ENCODE data around the gene TLR9.

TLR9 gene

DNA sequence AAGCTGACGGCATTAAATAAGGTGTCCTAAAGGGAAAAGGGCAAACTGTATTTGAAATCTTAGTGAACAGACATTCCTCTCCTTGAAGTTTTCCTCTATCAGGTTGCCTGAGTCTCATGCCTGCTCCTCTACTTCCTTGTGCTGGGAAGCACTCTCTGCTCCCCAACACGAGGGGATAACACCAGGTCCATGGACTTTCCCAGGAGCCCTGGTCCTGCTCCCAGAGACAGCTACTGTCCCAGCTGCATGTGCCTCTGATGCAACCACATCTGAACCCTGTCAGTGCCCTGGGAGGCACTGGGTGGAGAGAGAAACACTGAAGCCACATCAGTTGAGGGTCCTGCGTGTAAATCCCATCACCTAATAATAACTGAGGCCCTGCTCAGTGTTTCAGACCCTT lies 7.4 kb downstream of the TLR9 start:
- H3K4me3 ChIP-seq (ENCODE audit: low read depth, low read length): no peak overlapping the region

DNA sequence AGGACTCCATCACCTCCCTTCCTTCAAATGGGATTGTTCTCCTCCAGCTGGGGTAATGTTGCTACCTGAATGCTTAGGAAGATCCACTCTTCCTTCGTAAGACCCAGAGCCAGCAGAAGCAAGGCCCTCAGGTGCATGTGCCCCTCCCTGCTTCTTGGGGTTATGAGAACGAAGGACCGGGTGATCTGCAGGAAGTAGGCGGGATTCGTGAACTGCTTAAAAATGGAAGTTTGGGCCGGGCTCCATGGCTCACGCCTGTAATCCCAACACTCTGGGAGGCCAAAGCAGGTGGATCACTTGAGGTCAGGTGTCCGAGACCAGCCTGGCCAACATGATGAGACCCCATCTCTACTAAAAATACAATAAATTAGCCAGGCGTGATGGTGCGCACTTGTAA lies 8.0 kb downstream of the TLR9 start:
- H3K4me3 ChIP-seq (ENCODE audit: low read depth, low read length): no peak overlapping the region

DNA sequence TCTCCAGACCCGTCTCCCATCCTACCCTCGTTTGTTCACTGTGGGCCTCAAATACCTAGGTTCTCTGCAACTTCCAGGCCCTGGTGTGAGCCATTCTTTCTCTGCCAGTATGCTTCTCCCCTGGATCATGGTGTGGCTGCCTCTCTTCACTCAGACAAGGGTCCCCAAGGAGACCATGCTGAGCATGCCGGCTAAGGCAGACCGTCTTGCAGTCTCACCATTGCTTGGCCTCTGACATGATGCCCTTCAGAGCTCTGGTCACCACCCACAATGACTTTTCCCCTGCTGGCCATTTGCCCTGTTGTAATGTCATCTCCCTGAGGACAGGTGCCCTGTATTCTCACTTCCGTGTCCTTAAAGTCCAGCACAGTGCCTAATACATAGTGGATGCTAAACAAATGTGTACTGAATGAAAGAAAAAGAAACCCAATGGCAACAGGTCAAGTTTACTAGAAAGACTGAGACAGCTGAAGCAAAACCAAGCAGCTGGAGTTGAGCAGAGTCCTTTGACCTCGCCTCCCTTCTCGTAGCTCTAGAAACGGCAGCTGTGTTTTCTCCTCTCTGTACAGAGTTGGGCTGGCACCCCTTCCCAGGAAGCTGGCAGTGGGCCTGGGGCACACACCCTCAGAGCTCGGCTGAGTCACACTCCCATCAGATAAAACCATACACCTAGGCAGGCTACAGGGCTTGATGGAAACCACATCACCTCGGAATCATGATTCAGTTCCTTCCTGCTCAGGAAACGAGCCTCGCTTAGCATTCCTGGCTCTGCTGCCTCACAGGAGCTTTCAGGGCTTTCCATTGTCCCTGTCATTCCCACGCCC lies 8.6 kb downstream of the TLR9 start:
- no peak overlapping the region for H3K4me3 ChIP-seq (ENCODE audit: low read depth, low read length)

DNA sequence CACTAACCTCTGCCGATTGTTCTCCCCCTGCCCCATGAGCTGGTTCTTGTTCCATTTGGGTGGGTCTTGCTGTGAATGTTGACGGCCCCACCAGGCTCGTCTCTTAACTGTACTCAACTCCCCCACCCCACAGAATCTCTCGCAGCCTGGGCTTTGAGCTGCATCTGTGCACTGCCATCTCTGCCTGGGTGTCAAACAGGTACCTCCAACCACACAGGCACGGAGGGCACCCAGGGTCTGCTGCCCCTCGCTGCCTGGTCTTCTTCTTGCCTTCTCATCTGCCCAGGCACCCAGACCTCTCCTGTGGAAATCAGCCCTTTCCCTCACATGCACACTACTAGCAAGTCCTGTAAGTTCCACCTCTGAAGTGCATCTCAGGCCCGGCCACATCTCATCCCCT lies 10.1 kb downstream of the TLR9 start:
- no peak overlapping the region for H3K4me3 ChIP-seq (ENCODE audit: low read depth, low read length)

DNA sequence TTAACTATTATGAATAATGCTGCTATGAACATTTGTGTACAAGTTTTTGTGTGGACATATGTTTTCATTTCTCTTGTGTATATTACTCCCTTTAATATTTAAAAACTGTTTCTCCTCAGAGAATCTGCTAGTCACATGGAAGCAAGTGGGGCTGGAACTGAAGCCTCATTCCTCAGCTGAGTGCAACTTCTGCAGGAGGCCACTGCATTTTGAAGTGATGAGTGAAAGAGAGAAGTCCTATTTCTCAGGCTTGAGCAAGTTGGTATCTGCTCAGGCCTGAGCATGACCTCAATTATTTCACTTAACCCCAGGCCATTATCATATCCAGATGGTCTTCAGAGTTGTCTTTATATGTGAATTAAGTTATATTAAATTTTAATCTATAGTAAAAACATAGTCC lies 11.5 kb downstream of the TLR9 start:
- no peak overlapping the region for H3K4me3 ChIP-seq (ENCODE audit: low read depth, low read length)

DNA sequence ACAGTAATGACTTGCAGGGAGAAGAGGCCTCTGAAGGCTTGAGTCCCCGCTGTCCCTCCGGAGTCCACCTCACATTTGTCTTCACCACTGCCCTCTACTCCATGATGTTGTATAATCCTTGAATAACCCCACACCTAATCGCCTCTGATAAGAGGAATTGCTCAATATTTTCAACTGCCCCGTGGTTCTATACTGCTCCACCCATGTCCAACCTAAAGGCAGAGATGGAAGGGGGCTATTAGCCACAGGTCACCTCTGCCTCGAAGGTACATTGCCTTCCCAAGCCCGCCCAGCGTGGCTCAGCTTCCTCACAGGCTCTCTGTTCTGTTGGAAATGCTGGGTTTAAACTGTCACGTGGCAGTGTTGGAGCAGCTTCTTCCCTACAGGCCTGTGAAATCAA lies 12.4 kb downstream of the TLR9 start:
- H3K4me3 ChIP-seq (ENCODE audit: low read depth, low read length): no peak overlapping the region

DNA sequence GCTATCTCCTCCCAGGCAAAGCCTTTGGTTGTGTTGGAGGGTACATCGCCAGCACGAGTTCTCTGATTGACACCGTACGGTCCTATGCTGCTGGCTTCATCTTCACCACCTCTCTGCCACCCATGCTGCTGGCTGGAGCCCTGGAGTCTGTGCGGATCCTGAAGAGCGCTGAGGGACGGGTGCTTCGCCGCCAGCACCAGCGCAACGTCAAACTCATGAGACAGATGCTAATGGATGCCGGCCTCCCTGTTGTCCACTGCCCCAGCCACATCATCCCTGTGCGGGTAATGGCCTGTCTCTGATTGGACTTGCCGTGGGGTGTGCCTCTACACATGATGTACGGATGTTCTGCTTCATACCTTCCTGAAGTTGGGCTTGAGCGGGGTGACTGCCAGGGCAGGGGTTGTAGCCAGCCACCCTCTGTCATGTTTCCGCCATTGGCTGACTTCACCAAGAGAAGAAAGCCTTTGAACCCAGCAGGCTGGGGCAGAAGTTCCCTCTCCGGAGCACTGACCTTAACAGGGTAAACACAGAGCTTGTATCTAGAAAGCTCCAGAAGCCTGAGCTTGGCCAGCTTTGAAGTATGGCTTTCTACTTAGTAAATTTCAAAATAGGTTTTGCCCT lies 14.1 kb downstream of the TLR9 start:
- H3K4me3 ChIP-seq (ENCODE audit: low read depth, low read length): no peak overlapping the region

DNA sequence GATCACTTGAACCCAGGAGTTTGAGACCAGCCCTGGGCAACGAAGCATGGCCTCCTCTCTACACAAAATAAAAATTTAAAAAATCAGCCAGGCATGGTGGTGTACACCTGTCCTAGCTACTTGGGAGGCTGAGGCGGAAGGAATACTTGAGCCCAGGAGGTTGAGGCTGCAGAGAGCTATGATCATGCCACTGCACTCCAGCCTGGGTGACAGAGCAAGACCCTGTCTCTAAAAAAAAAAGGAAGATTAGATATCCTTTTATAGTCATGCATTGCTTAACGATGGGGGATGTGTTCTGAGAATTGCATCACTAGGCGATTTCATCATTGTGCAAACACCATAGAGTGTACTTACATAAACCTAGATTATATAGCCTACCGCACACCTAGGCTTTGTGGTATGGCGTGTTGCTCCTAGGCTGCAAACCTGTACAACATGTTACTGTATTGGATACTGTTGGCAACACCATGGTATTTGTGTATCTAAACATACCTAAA lies 14.8 kb downstream of the TLR9 start:
- H3K4me3 ChIP-seq (ENCODE audit: low read depth, low read length): no peak overlapping the region

DNA sequence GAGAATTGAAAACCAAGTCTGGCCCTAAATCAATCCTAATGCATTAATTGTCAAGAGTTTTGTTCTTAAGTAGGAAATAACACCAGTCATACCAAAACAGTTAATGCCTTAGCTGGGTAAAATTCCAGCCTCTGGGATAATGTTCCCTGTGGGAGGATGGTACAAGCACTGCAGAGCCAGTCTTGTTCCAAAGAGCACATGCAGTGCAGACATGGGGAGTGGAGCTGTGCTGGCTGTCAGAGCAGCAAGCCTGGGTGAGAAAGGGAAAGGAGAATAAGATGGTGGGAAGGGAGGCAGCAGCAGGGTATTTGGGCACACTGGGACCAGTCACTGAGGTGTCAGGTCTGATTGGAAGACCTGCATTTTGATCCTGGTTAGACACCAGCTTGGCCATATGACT lies 15.4 kb downstream of the TLR9 start:
- H3K4me3 ChIP-seq (ENCODE audit: low read depth, low read length): no peak overlapping the region

DNA sequence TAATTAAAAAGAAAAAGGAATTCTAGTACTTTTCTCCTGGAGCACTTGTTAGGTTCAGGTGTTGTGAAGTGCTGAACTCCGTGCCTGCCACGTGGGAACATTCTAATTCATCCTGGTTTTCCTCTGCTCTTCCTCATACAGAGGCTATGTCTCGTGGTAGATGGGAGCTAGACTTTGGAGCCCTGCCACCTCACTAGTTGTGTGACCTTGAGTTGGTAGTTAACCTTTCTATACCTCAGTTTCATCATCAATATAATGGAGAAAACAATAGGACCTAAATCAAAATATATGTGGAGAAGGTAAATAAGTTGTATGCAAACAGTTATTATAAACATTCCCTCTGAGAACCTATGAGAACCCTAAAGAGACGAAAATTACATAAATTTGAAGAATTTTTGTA lies 16.9 kb downstream of the TLR9 start:
- H3K4me3 ChIP-seq (ENCODE audit: low read depth, low read length): no peak overlapping the region

DNA sequence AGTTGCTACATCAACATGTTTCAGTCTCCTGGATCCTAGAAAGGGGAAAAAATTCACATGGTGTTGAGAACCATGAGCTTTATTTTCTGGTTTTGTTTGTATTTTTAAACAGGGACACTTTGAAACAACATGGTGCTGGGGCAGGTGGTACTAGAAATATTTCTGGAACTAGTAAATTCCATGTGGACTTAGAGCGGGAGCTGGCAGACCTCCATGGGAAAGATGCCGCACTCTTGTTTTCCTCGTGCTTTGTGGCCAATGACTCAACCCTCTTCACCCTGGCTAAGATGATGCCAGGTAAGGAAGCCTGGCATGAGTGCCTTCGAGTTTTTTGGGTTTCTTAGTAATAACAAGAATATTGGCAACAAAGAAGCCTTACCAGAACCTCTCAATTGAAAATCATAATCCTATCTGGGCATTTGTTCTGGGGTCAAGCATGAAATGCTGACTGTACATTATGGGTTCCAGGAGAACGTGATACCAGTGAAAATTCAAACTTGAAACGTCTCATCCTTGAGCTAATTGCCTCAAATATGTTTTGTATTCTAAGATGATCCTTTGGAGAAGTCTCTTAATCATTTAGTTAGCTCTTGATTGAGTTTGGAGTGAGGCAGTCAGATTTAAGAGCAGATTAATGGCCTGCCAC lies 19.6 kb downstream of the TLR9 start:
- no peak overlapping the region for H3K4me3 ChIP-seq (ENCODE audit: low read depth, low read length)

DNA sequence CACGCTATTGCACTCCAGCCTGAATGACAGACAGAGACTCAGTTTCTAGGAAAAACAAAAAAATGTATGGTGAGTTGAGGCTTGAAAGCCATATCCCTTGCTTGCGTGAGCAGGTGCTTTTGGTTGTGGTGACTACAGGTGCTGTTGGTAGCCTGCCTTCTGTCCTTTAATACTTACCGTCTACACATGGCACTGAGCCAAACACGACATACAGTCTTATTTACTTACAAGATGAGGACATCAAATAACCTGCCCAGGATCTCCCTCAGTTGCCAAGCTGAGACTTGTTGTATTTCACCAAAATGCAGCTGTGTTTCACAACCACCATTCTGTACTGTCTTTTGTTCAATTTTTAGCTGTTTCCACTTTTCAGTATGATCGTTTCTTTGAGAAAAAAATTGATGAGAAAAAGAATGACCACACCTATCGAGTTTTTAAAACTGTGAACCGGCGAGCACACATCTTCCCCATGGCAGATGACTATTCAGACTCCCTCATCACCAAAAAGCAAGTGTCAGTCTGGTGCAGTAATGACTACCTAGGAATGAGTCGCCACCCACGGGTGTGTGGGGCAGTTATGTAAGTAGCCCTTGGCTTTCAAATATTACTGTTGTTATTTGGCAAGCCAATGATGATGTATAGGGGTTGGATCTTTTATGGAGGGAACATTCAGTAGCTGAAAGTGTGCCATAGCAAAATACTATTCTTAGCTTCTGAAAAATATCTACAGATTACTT lies 20.9 kb downstream of the TLR9 start:
- H3K4me3 ChIP-seq (ENCODE audit: low read depth, low read length): no peak overlapping the region

DNA sequence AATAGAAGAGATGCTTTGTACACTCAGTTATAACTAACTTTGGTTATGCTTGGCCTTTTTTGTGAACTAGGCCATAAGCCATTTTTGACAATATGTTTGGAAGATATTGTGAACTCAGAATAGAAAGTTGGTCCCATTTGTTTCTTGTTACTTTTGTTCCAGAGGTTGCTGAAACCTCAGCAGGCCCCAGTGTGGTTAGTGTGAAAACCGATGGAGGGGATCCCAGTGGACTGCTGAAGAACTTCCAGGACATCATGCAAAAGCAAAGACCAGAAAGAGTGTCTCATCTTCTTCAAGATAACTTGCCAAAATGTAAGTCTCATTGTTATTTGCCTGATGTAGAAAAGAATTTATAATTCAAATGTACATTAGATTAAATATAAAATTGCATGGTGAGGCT lies 21.7 kb downstream of the TLR9 start:
- H3K4me3 ChIP-seq (ENCODE audit: low read depth, low read length): no peak overlapping the region

DNA sequence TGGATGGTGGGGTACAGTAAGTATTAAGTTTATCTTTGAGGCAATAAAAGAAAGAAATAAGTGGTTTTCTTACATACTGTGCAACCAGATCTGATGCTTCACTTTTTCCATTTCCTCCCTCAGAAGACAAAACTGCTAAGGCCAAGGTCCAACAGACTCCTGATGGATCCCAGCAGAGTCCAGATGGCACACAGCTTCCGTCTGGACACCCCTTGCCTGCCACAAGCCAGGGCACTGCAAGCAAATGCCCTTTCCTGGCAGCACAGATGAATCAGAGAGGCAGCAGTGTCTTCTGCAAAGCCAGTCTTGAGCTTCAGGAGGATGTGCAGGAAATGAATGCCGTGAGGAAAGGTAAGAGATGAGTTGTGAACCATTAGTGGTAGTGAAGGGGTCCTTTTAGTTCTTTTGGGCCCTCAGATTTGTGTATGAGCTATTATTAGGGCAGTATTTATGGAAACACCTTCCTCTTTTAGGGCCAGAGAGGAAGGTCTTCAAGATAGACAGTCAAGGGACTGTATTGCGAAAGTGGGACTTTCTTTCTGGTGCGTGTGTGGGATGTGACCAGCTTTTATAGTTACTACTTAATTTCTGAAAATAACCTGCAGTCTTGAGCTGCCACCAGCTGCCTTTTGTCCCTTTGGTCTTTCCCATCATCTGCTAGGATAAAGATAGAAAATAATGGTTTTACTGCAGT lies 22.9 kb downstream of the TLR9 start:
- no peak overlapping the region for H3K4me3 ChIP-seq (ENCODE audit: low read depth, low read length)

DNA sequence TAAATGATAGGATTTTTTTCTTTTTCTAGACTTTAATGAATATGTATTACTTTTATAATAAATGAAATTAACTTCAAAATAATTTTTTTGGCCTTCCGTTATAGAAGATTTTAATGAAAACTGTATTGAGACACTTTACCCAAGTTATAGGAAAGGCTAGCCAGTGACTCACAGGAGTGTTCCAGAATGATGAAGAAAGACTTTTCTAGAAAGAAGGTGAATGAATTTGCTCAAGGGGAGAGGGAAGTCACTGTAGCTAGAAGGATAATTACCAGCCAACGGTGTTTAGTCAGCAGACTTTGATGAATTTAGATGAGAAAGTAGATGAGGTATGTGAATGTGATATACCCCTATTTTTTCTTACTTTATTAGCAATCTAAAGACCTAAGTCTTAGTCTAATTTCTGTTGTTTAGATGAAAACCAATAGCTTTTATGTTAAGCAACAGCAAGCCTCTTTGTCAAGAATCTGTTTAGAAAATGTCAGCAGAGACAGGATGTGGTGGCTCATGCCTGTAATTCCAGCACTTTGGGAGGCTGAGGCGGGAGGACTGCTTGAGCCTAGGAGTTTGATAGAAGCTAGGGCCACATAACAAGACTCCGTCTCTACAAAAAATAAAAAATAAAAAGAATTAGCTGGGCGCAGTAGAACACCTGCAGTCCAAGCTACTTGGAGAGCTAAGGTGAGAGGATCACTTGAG lies 24.3 kb downstream of the TLR9 start:
- no peak overlapping the region for H3K4me3 ChIP-seq (ENCODE audit: low read depth, low read length)

DNA sequence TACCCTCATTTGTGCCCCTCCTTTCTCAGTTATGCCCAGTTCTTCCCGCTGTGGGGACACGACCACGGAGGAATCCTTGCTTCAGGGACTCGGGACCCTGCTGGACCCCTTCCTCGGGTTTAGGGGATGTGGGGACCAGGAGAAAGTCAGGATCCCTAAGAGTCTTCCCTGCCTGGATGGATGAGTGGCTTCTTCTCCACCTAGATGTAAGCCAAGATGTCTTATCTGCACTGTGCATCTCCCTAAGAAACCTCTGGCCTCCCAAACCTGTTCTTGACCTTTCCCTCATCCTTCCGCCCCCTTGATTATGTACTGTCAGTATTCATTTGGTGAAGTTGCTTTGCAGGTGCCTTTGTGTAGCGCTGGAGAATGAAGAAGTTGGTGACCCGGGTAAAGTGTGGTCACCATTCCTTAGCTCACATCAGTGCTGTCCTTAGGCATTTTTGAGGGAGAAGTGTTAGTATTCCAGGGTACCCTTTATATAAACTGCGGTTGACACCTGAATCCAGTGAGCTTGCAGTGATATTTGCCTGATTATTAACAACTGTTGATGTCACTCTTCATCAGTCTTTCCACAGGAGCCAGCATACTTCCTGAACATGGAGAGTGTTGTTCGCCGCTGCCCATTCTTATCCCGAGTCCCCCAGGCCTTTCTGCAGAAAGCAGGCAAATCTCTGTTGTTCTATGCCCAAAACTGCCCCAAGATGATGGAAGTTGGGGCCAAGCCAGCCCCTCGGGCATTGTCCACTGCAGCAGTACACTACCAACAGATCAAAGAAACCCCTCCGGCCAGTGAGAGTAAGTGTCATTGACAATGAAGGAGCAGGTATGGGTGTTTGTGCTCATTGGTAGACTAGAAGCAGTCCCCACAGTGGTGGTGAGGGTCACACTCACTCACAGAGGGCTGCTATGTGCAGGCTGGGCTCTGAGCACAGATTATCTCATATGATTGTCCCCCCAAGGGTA lies 26.5 kb downstream of the TLR9 start:
- H3K4me3 ChIP-seq (ENCODE audit: low read depth, low read length): peak overlapping the region; percentile 71

DNA sequence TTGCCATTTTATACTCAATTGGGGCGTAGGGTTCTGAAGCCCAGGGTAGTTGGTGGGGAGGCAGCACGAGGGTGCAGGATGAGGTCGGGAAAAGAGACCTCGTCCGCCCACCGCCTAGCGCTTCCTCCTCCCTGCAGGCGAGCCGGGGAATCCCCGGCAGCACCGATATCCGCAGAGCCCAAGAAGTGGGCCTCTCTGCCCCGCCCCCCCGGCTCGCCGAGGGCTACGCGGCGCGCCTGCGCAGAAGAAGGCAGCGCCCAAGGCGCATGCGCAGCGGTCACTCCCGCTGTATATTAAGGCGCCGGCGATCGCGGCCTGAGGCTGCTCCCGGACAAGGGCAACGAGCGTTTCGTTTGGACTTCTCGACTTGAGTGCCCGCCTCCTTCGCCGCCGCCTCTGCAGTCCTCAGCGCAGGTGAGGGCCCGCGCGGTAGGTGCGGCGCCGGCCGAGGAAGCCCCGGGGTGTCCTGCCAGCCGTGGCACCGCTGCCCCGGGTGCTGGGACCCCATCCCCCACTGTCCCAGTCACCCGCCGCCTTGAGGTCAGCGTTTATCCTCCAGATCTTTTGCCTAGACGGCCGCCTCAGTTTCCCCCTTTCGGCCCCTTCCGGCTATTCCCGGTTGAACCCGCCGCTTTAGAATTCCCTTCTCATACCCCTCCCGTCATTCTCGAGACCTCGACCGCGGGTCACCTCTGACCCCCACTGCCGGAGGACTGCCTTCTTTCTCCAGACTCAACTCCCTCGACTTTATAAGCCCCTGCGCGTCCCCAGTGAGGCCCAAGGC lies 27.4 kb downstream of the TLR9 start, which contains the start of gene ALAS1:
Gene ALAS1 (plus strand): TSS at position 319 of the 784 bp plus-strand sequence. CDS start 1,082 bp downstream, outside the sequence.
- H3K4me3 ChIP-seq (ENCODE audit: low read depth, low read length): peak within 1 kb of the TSS; percentile 71

DNA sequence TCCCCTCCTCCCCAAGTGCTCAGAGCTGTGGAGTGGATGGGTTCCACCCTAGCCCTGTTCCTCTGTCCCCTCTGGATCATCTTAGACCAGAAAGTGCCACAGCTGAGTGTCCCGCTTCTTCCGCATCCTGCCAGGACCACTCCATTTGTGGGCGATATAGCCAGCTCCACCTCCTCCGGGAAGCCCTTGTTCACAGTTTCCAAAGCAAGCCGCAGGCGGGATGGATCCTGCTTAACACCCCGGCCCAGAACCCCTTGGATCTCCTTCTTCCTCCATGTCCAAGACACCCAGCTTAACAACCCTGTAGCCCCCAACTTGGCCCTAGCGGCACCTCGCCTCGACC lies 28.0 kb downstream of the TLR9 start:
- peak overlapping the region; percentile 4 for H3K4me3 ChIP-seq (ENCODE audit: low read depth, low read length)
